ENCODE measurements around the gene SNTG2. TPM values are rescaled to one million over a fixed set of nuclear protein-coding genes. Genes with fewer than 3 reads are reported as not detected.

The SNTG2 gene
- total and polyA plus RNA-seq, 2 donors (not counting 1 experiment from before 2014, with no cell fraction given) = 0.06 TPM; not detected in 1

DNA sequence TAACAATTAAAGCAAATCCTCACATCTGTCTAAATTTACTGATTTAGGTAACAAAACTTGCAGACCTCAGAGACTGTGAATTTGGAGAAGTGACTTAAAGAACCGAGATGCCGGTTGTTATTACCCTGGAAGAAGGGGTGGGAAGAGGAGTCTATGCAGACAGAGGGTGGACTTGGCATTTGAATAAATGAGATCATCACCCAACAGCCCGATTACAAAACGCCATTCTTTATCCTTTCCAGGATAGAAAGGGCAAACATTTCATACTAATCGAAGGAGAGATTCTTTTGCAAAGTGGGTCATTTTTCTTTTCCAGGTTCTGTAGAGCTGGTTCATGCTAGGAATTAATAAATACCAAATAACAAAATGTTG is 389.5 kb downstream of the SNTG2 start:
- H4K20me1 ChIP-seq (ENCODE audit: control insufficient read depth, extremely low read depth, insufficient read depth, low read length) = no peaks in the 10 kb centered on the region
- no peaks in the 10 kb centered on the region for H3K27me3 ChIP-seq (ENCODE audit: control insufficient read depth, insufficient read depth, low read length)
- no peak overlapping the region for H3K4me2 ChIP-seq (ENCODE audit: extremely low read depth, insufficient read depth, low read length)
- H3K4me1 ChIP-seq (ENCODE audit: control insufficient read depth, extremely low read depth, insufficient read depth, low read length) = no peaks in the 10 kb centered on the region
- no peaks in the 10 kb centered on the region for H3K79me2 ChIP-seq (ENCODE audit: control insufficient read depth, insufficient read depth, low read length)
- no peak overlapping the region for H2AFZ ChIP-seq (ENCODE audit: low read length)
- no peak overlapping the region for H3K9ac ChIP-seq (ENCODE audit: insufficient read depth, low read length)
- H3K4me3 ChIP-seq (replicated peaks in 1 of 4; ENCODE audit: control extremely low read depth in 1 of 4, insufficient read depth in 1 of 4, low read depth in 3 of 4, low read length in 4 of 4) = no peak overlapping the region
- no peaks in the 10 kb centered on the region for H3K9me3 ChIP-seq (ENCODE audit: control insufficient read depth, insufficient read depth, low read depth, low read length)
- no peak for TF ChIP-seq EZH2 (IDR thresholded peaks at IDR 0.05; ENCODE audit: low read length, missing control alignments)
- TF ChIP-seq, protein P1, sequence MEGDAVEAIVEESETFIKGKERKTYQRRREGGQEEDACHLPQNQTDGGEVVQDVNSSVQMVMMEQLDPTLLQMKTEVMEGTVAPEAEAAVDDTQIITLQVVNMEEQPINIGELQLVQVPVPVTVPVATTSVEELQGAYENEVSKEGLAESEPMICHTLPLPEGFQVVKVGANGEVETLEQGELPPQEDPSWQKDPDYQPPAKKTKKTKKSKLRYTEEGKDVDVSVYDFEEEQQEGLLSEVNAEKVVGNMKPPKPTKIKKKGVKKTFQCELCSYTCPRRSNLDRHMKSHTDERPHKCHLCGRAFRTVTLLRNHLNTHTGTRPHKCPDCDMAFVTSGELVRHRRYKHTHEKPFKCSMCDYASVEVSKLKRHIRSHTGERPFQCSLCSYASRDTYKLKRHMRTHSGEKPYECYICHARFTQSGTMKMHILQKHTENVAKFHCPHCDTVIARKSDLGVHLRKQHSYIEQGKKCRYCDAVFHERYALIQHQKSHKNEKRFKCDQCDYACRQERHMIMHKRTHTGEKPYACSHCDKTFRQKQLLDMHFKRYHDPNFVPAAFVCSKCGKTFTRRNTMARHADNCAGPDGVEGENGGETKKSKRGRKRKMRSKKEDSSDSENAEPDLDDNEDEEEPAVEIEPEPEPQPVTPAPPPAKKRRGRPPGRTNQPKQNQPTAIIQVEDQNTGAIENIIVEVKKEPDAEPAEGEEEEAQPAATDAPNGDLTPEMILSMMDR (conservative IDR thresholded peaks at IDR 0.05 in 1 of 2, IDR thresholded peaks at IDR 0.05 in 1 of 2; ENCODE audit: low read depth in 1 of 2, low read length in 2 of 2) = no peak
- H3K27ac ChIP-seq (ENCODE audit: insufficient read depth, low read length) = no peak overlapping the region
- no peaks in the 10 kb centered on the region for H3K36me3 ChIP-seq (ENCODE audit: control insufficient read depth, insufficient read depth, low read length)
- DNase-seq (ENCODE audit: low read depth in 2 of 2) = no peak

DNA sequence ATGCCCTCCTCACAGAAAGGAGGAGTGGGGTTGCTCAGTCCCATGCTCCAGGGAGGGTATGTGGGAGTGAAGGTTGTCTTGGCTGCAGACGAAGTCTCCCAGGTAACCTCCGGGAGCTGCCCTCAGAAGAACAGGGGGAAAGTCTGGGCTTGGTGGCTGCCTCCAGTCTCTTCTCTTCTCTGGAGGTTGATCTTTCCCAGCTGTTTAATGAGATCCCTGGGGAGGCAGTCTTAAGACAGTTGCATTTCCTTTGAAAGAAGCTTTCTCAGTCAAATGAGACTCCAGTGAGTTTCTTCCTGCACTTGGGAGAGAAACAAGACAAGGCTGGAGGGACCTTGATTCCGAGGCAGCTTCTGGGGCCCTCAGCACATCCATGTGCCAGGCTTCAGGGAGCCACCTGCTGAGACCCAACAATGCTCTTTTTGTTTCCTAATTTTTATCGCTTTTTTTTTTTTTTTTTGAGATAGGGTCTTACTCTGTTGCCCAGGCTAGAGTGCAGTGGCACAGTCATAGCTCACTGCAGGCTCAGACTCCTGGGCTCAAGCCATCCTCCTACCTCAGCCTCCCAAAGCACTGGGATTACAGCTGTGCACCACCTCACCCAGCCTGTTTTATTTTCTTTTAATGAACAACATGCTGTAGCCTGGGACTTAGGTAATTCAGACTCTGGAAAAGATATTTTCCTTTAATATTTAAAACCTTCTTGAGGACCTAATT is 390.9 kb downstream of the SNTG2 start:
- H3K4me2 ChIP-seq (ENCODE audit: extremely low read depth, insufficient read depth, low read length) = no peak overlapping the region
- no peaks in the 10 kb centered on the region for H3K79me2 ChIP-seq (ENCODE audit: control insufficient read depth, insufficient read depth, low read length)
- H3K36me3 ChIP-seq (ENCODE audit: control insufficient read depth, insufficient read depth, low read length) = no peaks in the 10 kb centered on the region
- H3K27me3 ChIP-seq (ENCODE audit: control insufficient read depth, insufficient read depth, low read length) = no peaks in the 10 kb centered on the region
- no peaks in the 10 kb centered on the region for H4K20me1 ChIP-seq (ENCODE audit: control insufficient read depth, extremely low read depth, insufficient read depth, low read length)
- no peak overlapping the region for H3K4me3 ChIP-seq (replicated peaks in 1 of 4; ENCODE audit: control extremely low read depth in 1 of 4, insufficient read depth in 1 of 4, low read depth in 3 of 4, low read length in 4 of 4)
- TF ChIP-seq EZH2 (IDR thresholded peaks at IDR 0.05; ENCODE audit: low read length, missing control alignments) = no peak
- H2AFZ ChIP-seq (ENCODE audit: low read length) = no peak overlapping the region
- no peaks in the 10 kb centered on the region for H3K4me1 ChIP-seq (ENCODE audit: control insufficient read depth, extremely low read depth, insufficient read depth, low read length)
- no peak overlapping the region for H3K9ac ChIP-seq (ENCODE audit: insufficient read depth, low read length)
- no peaks in the 10 kb centered on the region for H3K9me3 ChIP-seq (ENCODE audit: control insufficient read depth, insufficient read depth, low read depth, low read length)
- no peak for DNase-seq (ENCODE audit: low read depth in 2 of 2)
- H3K27ac ChIP-seq (ENCODE audit: insufficient read depth, low read length) = no peak overlapping the region

- Histone ChIP-seq H4K20me1 (ENCODE audit: control insufficient read depth, extremely low read depth, insufficient read depth, low read length) (no peaks in the 10 kb centered on the region), H3K27me3 (ENCODE audit: control insufficient read depth, insufficient read depth, low read length) (no peaks in the 10 kb centered on the region), H3K27ac (ENCODE audit: insufficient read depth, low read length) (no peak overlapping the region), H3K36me3 (ENCODE audit: control insufficient read depth, insufficient read depth, low read length) (no peaks in the 10 kb centered on the region), H3K4me3 (replicated peaks in 1 of 4; ENCODE audit: control extremely low read depth in 1 of 4, insufficient read depth in 1 of 4, low read depth in 3 of 4, low read length in 4 of 4) (no peak overlapping the region), H3K79me2 (ENCODE audit: control insufficient read depth, insufficient read depth, low read length) (no peaks in the 10 kb centered on the region), H3K9me3 (ENCODE audit: control insufficient read depth, insufficient read depth, low read depth, low read length) (no peaks in the 10 kb centered on the region), H2AFZ (ENCODE audit: low read length) (no peak overlapping the region), H3K4me2 (ENCODE audit: extremely low read depth, insufficient read depth, low read length) (no peak overlapping the region), H3K9ac (ENCODE audit: insufficient read depth, low read length) (no peak overlapping the region), H3K4me1 (ENCODE audit: control insufficient read depth, extremely low read depth, insufficient read depth, low read length) (no peaks in the 10 kb centered on the region)
- no peak for DNase-seq (ENCODE audit: low read depth in 2 of 2)
- no peak for TF ChIP-seq EZH2 (IDR thresholded peaks at IDR 0.05; ENCODE audit: low read length, missing control alignments)
- TF ChIP-seq, protein P1 (conservative IDR thresholded peaks at IDR 0.05 in 1 of 2, IDR thresholded peaks at IDR 0.05 in 1 of 2; ENCODE audit: low read depth in 1 of 2, low read length in 2 of 2) = no peak
Observed at GRCh38 chr2:1348789-1349188, 398.1 kb downstream of the SNTG2 start.
